HG02938 (cell line): ENCODE measurements around the gene ITGB1BP1.
"Not testable (repeated sequence)": the region's sequence is repeated elsewhere in the genome, so short reads cannot be mapped to it uniquely, and the experiment has no call there.

Experiments
- ATAC-seq: cut with Tn5 transposase; IDR thresholded peaks from one replicate; pipeline ENCODE4 v1.9.1; 2021; ENCODE audit warnings: mild to moderate bottlenecking, moderate library complexity; ENCODE audit not compliant: unreplicated experiment

Gene ITGB1BP1

GRCh38 chr2:9401646-9402371 lies 21.5 kb downstream of the ITGB1BP1 start:
- ATAC-seq: no peak

GRCh38 chr2:9401059-9401547 lies 22.2 kb downstream of the ITGB1BP1 start:
- no peak for ATAC-seq

GRCh38 chr2:9400268-9401058 lies 22.9 kb downstream of the ITGB1BP1 start:
- no peak for ATAC-seq

- no peak for ATAC-seq
These were observed 24.2 kb downstream of the ITGB1BP1 start for GRCh38 chr2:9398881-9399780.

- not testable (repeated sequence) for ATAC-seq
These were observed 25.1 kb downstream of the ITGB1BP1 start for GRCh38 chr2:9398251-9398650.

- no peak for ATAC-seq
These were observed 26.1 kb downstream of the ITGB1BP1 start for GRCh38 chr2:9397201-9397600.

GRCh38 chr2:9394816-9395215 lies 28.5 kb downstream of the ITGB1BP1 start:
- ATAC-seq: no peak

- no peak for ATAC-seq
These were observed 30.2 kb downstream of the ITGB1BP1 start for GRCh38 chr2:9392898-9393765.

- ATAC-seq: no peak
These were observed 31.2 kb downstream of the ITGB1BP1 start for GRCh38 chr2:9391961-9392720.

- ATAC-seq: no peak
These were observed 32.3 kb downstream of the ITGB1BP1 start for GRCh38 chr2:9390991-9391390.

- no peak for ATAC-seq
These were observed 33.0 kb downstream of the ITGB1BP1 start for GRCh38 chr2:9390151-9390850.

GRCh38 chr2:9388950-9389911 lies 34.1 kb downstream of the ITGB1BP1 start:
- ATAC-seq: no peak

- no peak for ATAC-seq
These were observed 35.1 kb downstream of the ITGB1BP1 start for GRCh38 chr2:9388199-9388681.

GRCh38 chr2:9385841-9386240 lies 37.5 kb downstream of the ITGB1BP1 start:
- no peak for ATAC-seq

- no peak for ATAC-seq
These were observed 38.8 kb downstream of the ITGB1BP1 start for GRCh38 chr2:9384521-9384920.

- ATAC-seq: no peak
These were observed 40.6 kb downstream of the ITGB1BP1 start for GRCh38 chr2:9382604-9383235.
